Osteoblast (primary cell): ENCODE measurements around the gene SH2D6. TPM values are rescaled to one million over a fixed set of nuclear protein-coding genes. Genes with fewer than 3 reads are reported as not detected.

Experiments
- DNase-seq: peaks from one replicate; pipeline ENCODE4 v3.0.0; 2011; ENCODE audit warnings: low spot score, mixed read lengths; ENCODE audit not compliant: insufficient read length; ENCODE audit errors: missing footprints
- H2AFZ ChIP-seq: 2 replicates; pipeline ENCODE4 v1.6.0; 2011; ENCODE audit warnings: mild to moderate bottlenecking, low read length
- H3K27ac ChIP-seq: 2 replicates; pipeline ENCODE4 v1.5.1; 2011; ENCODE audit warnings: mild to moderate bottlenecking, low read depth, low read length, moderate library complexity
- H3K27me3 ChIP-seq: 2 replicates; pipeline ENCODE4 v1.6.0; 2012; ENCODE audit warnings: mild to moderate bottlenecking, control low read depth, inconsistent platforms, low read length, moderate library complexity; ENCODE audit not compliant: insufficient read depth
- H3K36me3 ChIP-seq: 2 replicates; pipeline ENCODE4 v1.5.1; 2011; ENCODE audit warnings: mild to moderate bottlenecking, low read length, control low read depth, moderate library complexity; ENCODE audit not compliant: insufficient read depth
- H3K4me1 ChIP-seq: 2 replicates; pipeline ENCODE4 v1.5.1; 2011; ENCODE audit warnings: mild to moderate bottlenecking, low read length, control low read depth, moderate library complexity; ENCODE audit not compliant: insufficient read depth
- H3K4me2 ChIP-seq: 2 replicates; pipeline ENCODE4 v1.6.0; 2011; ENCODE audit warnings: mild to moderate bottlenecking, low read length; ENCODE audit not compliant: insufficient read depth
- H3K4me3 ChIP-seq: fragments of 200-600 bp; sonication (generic); 3 replicates; pipeline ENCODE4 v1.5.1; 2012; ENCODE audit warnings: mild to moderate bottlenecking, low read length, inconsistent platforms; ENCODE audit not compliant: insufficient read depth
- H3K79me2 ChIP-seq: 2 replicates; pipeline ENCODE4 v1.6.0; 2012; ENCODE audit warnings: mild to moderate bottlenecking, low read length, control low read depth, inconsistent platforms; ENCODE audit not compliant: insufficient read depth
- H3K9me3 ChIP-seq: 2 replicates; pipeline ENCODE4 v1.5.1; 2011; ENCODE audit warnings: low read depth, low read length, control low read depth
- H4K20me1 ChIP-seq: 2 replicates; pipeline ENCODE4 v1.6.0; 2012; ENCODE audit warnings: mild to moderate bottlenecking, low read length, control low read depth; ENCODE audit not compliant: insufficient read depth
- total RNA-seq: library from RNA; depleted of rRNA; stranded (reverse); fragments of >200 nt; gene quantifications from 2 replicates; pipeline ENCODE4 v1.2.3, GENCODE V29; 2012
- TF ChIP-seq, protein P1 (sequence below): IDR thresholded peaks from 2 replicates; pipeline ENCODE4 v1.5.1; 2011; ENCODE audit warnings: mild to moderate bottlenecking, low read depth, low read length, moderate library complexity; ENCODE audit errors: extremely low read depth

Gene SH2D6
- total RNA-seq, 1 donor: under 0.01 TPM

DNA sequence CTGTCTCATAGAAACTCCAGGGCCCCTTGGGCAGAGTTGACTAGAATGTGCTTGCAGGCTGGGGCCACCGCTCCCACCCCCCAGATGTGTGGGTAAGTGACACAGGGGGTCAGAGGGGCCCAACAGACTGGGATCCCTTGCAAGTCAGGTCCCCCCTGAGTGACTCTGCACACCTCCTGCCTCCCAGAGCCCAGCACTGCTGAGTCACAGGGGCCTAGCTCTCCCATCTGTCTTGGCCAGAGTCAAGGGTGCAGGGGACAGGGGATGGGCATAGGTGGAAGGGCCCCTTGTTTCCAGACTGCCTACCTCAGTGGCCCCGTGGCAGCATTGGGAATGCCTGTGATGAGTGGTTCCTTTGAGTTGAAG lies 11.4 kb downstream of the SH2D6 start:
- no peak overlapping the region for H3K4me2 ChIP-seq
- no peak overlapping the region for H3K4me3 ChIP-seq
- peaks cover 14% of the 10 kb centered on the region for H3K4me1 ChIP-seq
- H3K79me2 ChIP-seq: no peaks in the 10 kb centered on the region
- no peak for DNase-seq
- H3K36me3 ChIP-seq: no peaks in the 10 kb centered on the region
- no peaks in the 10 kb centered on the region for H3K9me3 ChIP-seq
- no peak overlapping the region for H3K27ac ChIP-seq
- H2AFZ ChIP-seq: no peak overlapping the region
- no peaks in the 10 kb centered on the region for H3K27me3 ChIP-seq
- H4K20me1 ChIP-seq: no peaks in the 10 kb centered on the region
- TF ChIP-seq, protein P1, sequence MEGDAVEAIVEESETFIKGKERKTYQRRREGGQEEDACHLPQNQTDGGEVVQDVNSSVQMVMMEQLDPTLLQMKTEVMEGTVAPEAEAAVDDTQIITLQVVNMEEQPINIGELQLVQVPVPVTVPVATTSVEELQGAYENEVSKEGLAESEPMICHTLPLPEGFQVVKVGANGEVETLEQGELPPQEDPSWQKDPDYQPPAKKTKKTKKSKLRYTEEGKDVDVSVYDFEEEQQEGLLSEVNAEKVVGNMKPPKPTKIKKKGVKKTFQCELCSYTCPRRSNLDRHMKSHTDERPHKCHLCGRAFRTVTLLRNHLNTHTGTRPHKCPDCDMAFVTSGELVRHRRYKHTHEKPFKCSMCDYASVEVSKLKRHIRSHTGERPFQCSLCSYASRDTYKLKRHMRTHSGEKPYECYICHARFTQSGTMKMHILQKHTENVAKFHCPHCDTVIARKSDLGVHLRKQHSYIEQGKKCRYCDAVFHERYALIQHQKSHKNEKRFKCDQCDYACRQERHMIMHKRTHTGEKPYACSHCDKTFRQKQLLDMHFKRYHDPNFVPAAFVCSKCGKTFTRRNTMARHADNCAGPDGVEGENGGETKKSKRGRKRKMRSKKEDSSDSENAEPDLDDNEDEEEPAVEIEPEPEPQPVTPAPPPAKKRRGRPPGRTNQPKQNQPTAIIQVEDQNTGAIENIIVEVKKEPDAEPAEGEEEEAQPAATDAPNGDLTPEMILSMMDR: no peak

DNA sequence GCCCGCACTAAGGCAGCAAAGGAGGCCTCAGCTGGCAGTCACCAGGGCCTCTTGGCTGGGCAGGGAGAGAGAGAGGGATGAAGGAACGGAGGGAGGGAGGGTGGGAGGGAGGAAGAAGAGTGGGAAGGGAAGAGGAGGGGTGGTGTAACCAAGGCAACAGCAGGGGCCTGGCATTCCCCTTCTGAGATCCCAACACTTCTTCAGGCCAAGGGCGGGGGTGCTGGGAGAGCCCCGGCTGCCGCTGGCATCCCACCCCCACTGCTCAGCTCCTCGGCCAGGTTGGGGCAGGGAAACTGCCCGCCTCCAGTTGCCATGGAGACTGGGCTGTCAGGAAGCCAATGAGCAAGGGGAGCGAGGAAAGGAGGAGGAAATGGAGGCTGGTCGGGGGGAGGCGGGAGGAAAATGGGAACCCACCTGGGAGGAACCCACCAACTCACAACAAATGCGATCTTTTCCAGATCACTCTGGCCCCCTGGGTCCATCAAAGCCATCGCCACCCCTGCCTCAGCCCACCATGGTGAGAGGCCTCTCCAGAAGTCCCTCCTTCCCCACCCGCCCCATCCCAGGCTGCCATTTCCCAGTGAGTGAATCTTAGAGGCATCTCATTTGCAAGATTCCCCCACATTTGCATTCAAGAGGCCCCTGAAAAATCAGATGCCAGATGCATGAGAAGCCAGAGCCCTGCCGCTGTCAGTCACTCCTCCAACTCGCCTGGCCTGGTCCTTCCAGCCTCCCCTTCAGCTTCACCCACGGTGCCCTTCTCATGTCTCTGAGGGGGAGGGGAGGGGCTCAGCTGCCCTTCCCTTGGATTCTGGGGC lies 12.4 kb downstream of the SH2D6 start:
- Histone ChIP-seq H4K20me1 (no peaks in the 10 kb centered on the region), H3K36me3 (no peaks in the 10 kb centered on the region), H3K27me3 (no peaks in the 10 kb centered on the region), H3K79me2 (no peaks in the 10 kb centered on the region), H3K27ac (no peak overlapping the region), H2AFZ (no peak overlapping the region), H3K4me1 (peaks cover 14% of the 10 kb centered on the region), H3K4me2 (no peak overlapping the region), H3K9me3 (no peaks in the 10 kb centered on the region), H3K4me3 (no peak overlapping the region)
- TF ChIP-seq, protein P1: no peak
- DNase-seq: peak; percentile 84

DNA sequence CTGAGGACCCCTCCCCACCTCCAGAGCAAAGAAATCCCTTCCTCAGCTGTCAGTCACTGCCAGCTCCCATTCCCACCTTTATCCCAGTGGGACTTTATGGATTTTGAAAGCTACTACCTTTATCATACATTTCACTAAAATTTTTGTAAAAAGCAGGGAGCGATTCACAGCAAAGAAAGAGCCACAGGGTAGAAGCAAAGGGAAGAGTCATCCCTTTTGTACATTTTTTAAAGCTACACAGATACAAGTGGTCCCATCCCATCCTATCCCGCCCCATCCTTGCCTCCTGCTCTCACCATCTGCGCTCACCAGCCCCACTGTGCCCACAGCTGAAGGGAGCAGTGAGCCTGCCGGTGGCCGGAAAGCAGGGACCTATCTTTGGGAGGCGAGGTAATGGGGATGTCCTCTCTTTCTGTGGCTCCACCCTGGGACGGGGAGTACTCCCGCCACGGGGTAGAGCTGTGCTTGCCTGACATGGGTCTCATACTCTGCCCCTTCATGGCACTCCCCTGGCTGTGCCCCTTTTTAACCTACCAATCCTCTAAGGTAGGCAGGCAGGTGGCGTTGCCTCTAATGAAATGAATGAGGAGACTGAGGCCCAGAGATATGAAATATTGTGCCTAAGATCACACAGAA lies 13.2 kb downstream of the SH2D6 start:
- no peak overlapping the region for H3K27ac ChIP-seq
- H3K4me2 ChIP-seq: no peak overlapping the region

More for the DNA sequence above, 13.2 kb downstream of the SH2D6 start:
- Histone ChIP-seq H3K27me3 (no peaks in the 10 kb centered on the region), H2AFZ (no peak overlapping the region), H4K20me1 (no peaks in the 10 kb centered on the region), H3K36me3 (no peaks in the 10 kb centered on the region), H3K9me3 (no peaks in the 10 kb centered on the region), H3K4me1 (peaks cover 14% of the 10 kb centered on the region), H3K79me2 (no peaks in the 10 kb centered on the region), H3K4me3 (no peak overlapping the region)
- peak; percentile 86 for DNase-seq
- TF ChIP-seq, protein P1: no peak
